ENCODE measurements around the gene EFCAB12.
"Not testable (repeated sequence)": the region's sequence is repeated elsewhere in the genome, so short reads cannot be mapped to it uniquely, and the experiment has no call there.

The EFCAB12 gene

GRCh38 chr3:129365296-129366136 is 62.9 kb downstream of the EFCAB12 start:
- TF ChIP-seq SPI1 (IDR thresholded peaks at IDR 0.05; ENCODE audit: borderline replicate concordance, low read depth) (peak; percentile 96), POLR2AphosphoS5 (IDR thresholded peaks at IDR 0.05; ENCODE audit: low read depth) (peak; percentile 44; the same call in 1 of the 2 replicates), GABPA (IDR thresholded peaks at IDR 0.05; ENCODE audit: low read depth) (no peak)
- no peak overlapping the region for H3K4me3 ChIP-seq (replicated peaks; ENCODE audit: insufficient read depth, low read length)
- peak overlapping the region; percentile 87 for H3K27ac ChIP-seq (replicated peaks)
- DNase-seq (ENCODE audit: low read depth in 1 of 2, low spot score in 1 of 2), result peak in 1 of 2 experiments; percentile 77
- no peaks in the 10 kb centered on the region for H3K27me3 ChIP-seq (ENCODE audit: insufficient read depth, poor library complexity, severe bottlenecking)

- DNase-seq (ENCODE audit: low read depth in 1 of 2, low spot score in 1 of 2), result peak in 1 of 2 experiments; percentile 83
- not testable (repeated sequence) for H3K27me3 ChIP-seq (ENCODE audit: insufficient read depth, poor library complexity, severe bottlenecking); H3K4me3 ChIP-seq (replicated peaks; ENCODE audit: insufficient read depth, low read length)
- peak overlapping the region; percentile 87 for H3K27ac ChIP-seq (replicated peaks)
- TF ChIP-seq POLR2AphosphoS5 (IDR thresholded peaks at IDR 0.05; ENCODE audit: low read depth), result peak; percentile 40; the same call in 1 of the 2 replicates
Measured at GRCh38 chr3:129364811-129365210, 63.6 kb downstream of the EFCAB12 start.

- H3K27ac ChIP-seq (replicated peaks); H3K27me3 ChIP-seq (ENCODE audit: insufficient read depth, poor library complexity, severe bottlenecking); H3K4me3 ChIP-seq (replicated peaks; ENCODE audit: insufficient read depth, low read length): not testable (repeated sequence)
Measured at GRCh38 chr3:129363356-129363755, 65.1 kb downstream of the EFCAB12 start.

GRCh38 chr3:129360705-129361460 is 67.6 kb downstream of the EFCAB12 start:
- no peak overlapping the region for H3K27ac ChIP-seq (replicated peaks)
- TF ChIP-seq CTCF (IDR thresholded peaks at IDR 0.05; ENCODE audit: insufficient read depth, low read length) (no peak), SPI1 (IDR thresholded peaks at IDR 0.05; ENCODE audit: borderline replicate concordance, low read depth) (no peak), POLR2AphosphoS5 (IDR thresholded peaks at IDR 0.05; ENCODE audit: low read depth) (no peak), REST (IDR thresholded peaks at IDR 0.05; ENCODE audit: insufficient replicate concordance, low read depth) (no peak), GABPA (IDR thresholded peaks at IDR 0.05; ENCODE audit: low read depth) (no peak)
- H3K27me3 ChIP-seq (ENCODE audit: insufficient read depth, poor library complexity, severe bottlenecking), result no peaks in the 10 kb centered on the region
- DNase-seq (ENCODE audit: low read depth in 1 of 2, low spot score in 1 of 2), result no peak
- H3K4me3 ChIP-seq (replicated peaks; ENCODE audit: insufficient read depth, low read length), result no peak overlapping the region

More at GRCh38 chr3:129363356-129363755, 65.1 kb downstream of the EFCAB12 start:
- not testable (repeated sequence) for DNase-seq (ENCODE audit: low read depth in 1 of 2, low spot score in 1 of 2)

- H3K4me3 ChIP-seq (replicated peaks; ENCODE audit: insufficient read depth, low read length), result no peak overlapping the region
- no peak for TF ChIP-seq CTCF (IDR thresholded peaks at IDR 0.05; ENCODE audit: insufficient read depth, low read length)
- no peak for TF ChIP-seq REST (IDR thresholded peaks at IDR 0.05; ENCODE audit: insufficient replicate concordance, low read depth)
- TF ChIP-seq POLR2AphosphoS5 (IDR thresholded peaks at IDR 0.05; ENCODE audit: low read depth), result no peak
- no peak for TF ChIP-seq GABPA (IDR thresholded peaks at IDR 0.05; ENCODE audit: low read depth)
- no peak for TF ChIP-seq SPI1 (IDR thresholded peaks at IDR 0.05; ENCODE audit: borderline replicate concordance, low read depth)
- no peaks in the 10 kb centered on the region for H3K27me3 ChIP-seq (ENCODE audit: insufficient read depth, poor library complexity, severe bottlenecking)
- DNase-seq (ENCODE audit: low read depth in 1 of 2, low spot score in 1 of 2), result no peak
- H3K27ac ChIP-seq (replicated peaks), result no peak overlapping the region
Measured at GRCh38 chr3:129360171-129360611, 68.2 kb downstream of the EFCAB12 start.
